ENCODE data around the gene RFC3.

The RFC3 gene

GRCh38 chr13:33784738-33785137 is 33.2 kb upstream of the RFC3 start:
- no peak for TF ChIP-seq CTCF (IDR thresholded peaks at IDR 0.05; ENCODE audit: low read depth, low read length)
- DNase-seq (ENCODE audit: extremely low read depth, low read depth): no peak

- no peak for TF ChIP-seq CTCF (IDR thresholded peaks at IDR 0.05; ENCODE audit: low read depth, low read length)
- DNase-seq (ENCODE audit: extremely low read depth, low read depth): no peak
Measured at GRCh38 chr13:33785384-33785783, 32.6 kb upstream of the RFC3 start.

GRCh38 chr13:33787051-33787591 is 30.8 kb upstream of the RFC3 start:
- no peak for TF ChIP-seq CTCF (IDR thresholded peaks at IDR 0.05; ENCODE audit: low read depth, low read length)
- no peak for DNase-seq (ENCODE audit: extremely low read depth, low read depth)

- no peak for DNase-seq (ENCODE audit: extremely low read depth, low read depth)
- TF ChIP-seq CTCF (IDR thresholded peaks at IDR 0.05; ENCODE audit: low read depth, low read length): no peak
Measured at GRCh38 chr13:33789066-33789606, 28.8 kb upstream of the RFC3 start.

- no peak for TF ChIP-seq CTCF (IDR thresholded peaks at IDR 0.05; ENCODE audit: low read depth, low read length)
- DNase-seq (ENCODE audit: extremely low read depth, low read depth): no peak
Measured at GRCh38 chr13:33789739-33790138, 28.2 kb upstream of the RFC3 start.

GRCh38 chr13:33793726-33794125 is 24.2 kb upstream of the RFC3 start:
- TF ChIP-seq CTCF (IDR thresholded peaks at IDR 0.05; ENCODE audit: low read depth, low read length): no peak
- no peak for DNase-seq (ENCODE audit: extremely low read depth, low read depth)

- no peak for DNase-seq (ENCODE audit: extremely low read depth, low read depth)
- TF ChIP-seq CTCF (IDR thresholded peaks at IDR 0.05; ENCODE audit: low read depth, low read length): no peak
Measured at GRCh38 chr13:33794576-33794975, 23.4 kb upstream of the RFC3 start.

Data from AG09319 (cell line).